CD4-positive, alpha-beta T cell treated with Interferon alpha-2 for 1 hour (primary cell): Measurements from ENCODE around the gene GALNT18.

ENCODE experiments used
- DNase-seq, 2 donors: peaks; one replicate each; pipeline ENCODE4 v3.0.0-alpha.2; 2020 to 2022

GALNT18 gene

DNA sequence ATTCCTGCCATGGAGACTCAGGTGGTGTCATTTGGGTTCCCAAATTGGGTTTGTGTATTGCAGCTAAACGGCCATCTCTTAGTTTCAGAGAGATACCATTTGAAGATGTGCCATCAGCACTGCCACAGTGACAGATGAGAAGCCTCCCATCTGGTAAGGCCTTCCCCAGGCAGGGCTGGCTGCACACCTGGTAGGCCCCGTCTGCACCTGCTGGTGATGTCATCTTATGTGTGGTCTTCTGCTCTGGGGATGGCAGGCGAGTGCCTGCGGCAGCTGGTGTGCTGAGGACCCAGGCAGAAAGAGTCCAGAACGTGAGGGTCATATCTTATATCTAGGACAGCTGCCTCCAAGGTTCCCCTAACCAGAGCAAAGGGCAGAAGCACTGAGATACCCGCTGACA lies 369.4 kb downstream of the GALNT18 start:
- DNase-seq, result no peak

DNA sequence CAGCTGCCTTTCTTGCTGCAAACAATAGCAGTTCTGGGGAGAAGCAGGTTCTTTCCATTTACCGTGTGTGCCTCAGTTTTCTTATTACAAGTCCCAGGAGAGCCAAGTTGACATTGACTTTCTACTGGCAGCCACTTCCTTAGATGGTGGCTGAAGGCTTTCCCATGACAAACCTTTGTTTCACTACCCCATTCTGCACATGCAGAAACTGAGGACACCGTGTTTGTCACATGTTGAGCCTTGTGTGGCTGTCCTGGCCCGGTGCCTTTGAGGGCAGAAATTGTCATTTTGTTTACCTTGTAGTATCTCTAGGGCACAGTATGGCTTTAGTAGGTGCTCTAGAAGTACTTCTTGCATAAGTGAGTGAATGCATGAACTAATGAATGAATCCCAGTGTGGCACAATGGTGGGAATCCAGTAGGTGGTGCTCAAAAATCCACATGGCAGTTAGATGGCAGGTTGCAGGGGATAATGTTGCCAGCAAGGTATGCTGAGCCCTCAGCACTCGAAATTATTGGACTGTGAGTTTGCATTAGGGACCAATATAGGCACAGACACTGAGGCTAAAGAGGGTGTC lies 370.3 kb downstream of the GALNT18 start:
- no peak for DNase-seq

DNA sequence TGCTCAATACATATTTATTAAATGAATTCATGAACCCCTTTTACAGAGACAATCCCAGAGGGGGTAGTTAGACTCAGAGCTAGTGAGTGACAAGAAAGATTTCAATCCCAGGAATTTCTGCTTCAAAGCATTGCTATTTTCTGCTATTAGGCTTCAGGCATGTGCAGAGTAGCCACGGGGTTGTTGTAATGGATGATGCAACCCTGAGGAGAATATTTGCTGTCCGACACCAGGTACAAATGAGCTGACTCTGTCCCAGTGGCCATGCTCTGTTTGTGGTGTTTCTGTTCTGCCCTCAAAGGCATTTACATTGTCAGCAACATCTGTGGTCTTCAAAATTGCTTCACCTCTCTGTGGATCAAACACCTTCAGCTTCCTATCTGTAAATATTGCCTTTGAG lies 371.3 kb downstream of the GALNT18 start:
- no peak for DNase-seq

- DNase-seq, result no peak
Observed at GRCh38 chr11:11247576-11247975, 374.2 kb downstream of the GALNT18 start.

DNA sequence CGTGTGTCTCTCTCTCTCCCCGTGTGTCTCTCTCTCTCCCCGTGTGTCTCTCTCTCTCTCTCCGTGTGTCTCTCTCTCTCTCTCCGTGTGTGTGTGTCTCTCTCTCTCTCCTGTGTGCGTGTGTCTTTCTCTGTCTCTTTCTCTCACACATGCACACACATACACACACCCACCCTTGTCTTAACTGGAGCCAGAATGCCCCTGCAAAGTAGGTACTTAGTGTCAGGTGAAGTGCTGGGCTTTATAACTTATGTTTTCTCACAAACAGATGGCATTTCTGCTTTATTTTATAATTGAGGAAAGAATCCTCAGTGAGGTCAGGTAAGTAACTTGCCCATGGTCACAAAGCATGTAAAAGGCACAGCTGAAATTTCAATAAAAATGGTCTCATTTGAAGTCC lies 374.7 kb downstream of the GALNT18 start:
- no peak for DNase-seq

- DNase-seq, result no peak
Observed at GRCh38 chr11:11246166-11246565, 375.6 kb downstream of the GALNT18 start.

DNA sequence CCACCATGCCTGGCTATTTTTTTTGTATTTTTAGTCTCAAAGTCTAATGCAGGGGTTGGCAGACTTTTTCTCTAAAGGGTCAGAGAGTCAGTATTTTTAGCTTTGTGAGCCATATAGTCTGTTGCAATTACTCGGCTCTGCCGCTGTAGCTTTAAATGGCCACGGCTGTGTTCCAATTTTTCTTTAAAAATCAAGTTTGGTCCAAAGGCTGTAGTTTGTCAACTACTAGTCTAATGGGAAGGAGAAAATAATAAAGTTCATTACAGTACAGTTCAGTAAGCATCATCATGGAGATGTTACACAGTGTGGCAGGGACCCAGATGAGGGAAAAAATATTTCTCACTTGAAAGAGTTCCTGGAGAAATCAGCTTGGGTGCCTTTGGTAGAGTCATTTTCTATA lies 376.4 kb downstream of the GALNT18 start:
- DNase-seq, result no peak

DNA sequence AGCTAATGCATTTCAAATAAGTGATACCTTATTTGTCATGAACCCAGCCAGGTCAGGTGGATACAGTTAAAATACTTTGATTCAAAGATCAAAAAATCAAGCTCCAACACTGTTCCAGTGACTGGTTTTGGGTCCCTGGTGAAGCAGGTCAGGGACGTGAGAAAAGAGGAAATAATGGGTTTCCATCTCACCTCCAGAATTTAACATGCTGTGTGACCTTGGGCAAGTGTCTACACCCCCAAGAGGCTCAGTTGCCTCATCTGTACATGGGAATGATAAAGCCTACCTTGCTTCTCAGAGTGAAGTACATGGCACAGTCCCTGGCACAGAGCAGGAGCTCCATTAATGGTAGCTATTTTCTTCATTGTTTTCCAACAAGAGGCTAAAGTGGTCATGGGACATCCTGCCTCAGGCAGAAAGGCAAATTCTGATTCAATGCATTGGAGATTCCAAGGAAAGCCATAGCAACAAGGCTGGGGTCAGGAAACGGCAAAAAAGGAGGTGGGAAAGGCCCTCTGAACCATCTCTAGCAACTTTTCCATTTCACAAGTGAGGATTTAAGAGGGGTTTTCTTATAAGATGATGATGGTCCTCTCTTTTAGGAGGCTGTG lies 377.2 kb downstream of the GALNT18 start:
- DNase-seq, result no peak

- DNase-seq, result peak; percentile 23 to 69
Observed at GRCh38 chr11:11243590-11244469, 378.0 kb downstream of the GALNT18 start.

DNA sequence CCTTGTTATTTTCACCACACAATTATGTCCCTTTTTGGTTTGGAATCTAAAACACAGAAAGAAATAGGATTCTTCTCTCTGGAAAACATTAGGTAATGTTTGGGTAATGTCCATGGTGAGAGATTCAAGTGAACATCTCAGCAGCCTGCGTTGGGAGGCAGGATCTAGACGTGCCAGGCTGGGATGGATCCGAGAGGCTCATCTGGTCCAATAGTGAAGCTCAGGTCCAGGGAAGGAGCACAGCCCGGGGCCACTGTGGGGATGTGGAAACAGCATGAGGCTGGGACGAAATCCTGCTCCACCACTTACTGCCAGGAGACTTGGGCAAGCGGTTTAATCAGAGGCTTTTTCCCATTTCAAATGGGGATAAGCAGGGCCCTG lies 378.6 kb downstream of the GALNT18 start:
- no peak for DNase-seq

DNA sequence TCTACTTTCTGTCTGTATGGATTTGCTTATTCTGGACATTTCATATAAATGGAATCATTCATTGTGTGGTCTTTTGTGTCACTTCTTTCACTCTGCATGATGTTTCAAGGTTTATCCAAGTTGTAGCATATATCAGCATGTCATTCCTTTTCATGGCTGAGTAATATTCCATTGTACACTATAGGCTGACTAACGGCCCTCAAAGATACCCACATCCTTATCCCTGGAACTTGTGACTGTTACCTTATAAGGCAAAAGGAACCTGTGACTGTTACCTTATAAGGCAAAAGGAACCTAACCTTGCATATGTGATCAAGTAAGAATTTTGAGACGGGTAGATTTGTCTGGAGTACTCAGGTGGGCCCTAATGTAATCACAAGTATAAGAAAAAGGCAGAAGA lies 380.5 kb downstream of the GALNT18 start:
- DNase-seq, result no peak

DNA sequence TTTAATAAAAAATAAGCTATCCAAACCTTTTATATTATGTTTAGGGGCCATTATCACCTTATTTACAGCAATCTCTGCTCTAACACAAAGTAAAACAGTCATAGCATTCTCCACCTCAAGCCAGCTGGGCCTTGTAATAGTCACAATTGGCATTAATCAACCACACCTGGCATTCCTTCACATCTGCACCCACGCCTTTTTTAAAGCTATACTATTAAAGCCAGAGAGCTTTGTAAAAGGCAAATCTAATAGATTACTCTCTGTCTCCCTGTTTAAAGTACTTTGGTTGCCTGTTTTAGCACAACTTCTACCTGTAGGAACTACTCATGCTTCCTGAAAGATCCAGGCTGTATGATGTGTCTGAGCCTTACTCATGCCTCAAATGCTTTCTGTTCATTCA lies 381.8 kb downstream of the GALNT18 start:
- no peak for DNase-seq

DNA sequence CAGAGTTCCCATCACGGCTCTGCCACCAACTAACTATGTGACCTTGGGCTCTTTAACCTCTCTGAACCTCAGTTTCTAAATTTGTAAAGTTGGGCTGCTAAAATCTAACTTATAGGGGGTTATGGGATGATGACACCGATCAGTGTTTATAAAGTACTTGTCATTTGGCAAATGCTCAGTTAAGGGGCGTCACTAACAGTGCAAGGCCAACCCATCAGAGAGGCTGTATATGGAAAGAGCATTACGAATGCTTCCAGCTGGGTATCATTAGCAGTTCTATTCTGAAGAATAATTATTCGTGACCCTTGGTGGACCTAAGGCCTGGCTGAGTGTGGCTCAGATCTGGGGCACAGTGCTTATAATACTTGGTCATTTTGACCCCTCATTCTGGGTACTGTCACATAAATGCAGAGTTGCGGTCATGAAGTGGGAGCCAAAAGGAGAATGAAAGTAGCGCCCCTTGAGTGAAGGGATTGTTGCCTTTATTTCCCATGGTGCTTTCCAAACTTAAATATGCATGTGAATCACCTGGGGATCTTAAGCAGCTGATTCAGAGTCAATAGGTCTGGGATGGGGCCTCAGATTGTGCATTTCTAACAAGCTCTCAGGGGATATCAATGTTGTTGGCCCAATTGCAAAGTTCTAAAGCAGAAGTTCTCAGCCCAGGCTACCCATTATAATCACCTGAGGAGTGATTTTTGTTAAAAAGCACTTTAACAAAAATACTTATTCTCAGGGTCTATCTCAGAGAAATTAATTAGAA lies 384.6 kb downstream of the GALNT18 start:
- no peak for DNase-seq

GRCh38 chr11:11236498-11237059 lies 385.2 kb downstream of the GALNT18 start:
- DNase-seq, result no peak

GRCh38 chr11:11231763-11232162 lies 390.0 kb downstream of the GALNT18 start:
- DNase-seq, result no peak

- DNase-seq, result peak in 1 of 2 donors; percentile 13
Observed at GRCh38 chr11:11230802-11231562, 390.8 kb downstream of the GALNT18 start.

DNA sequence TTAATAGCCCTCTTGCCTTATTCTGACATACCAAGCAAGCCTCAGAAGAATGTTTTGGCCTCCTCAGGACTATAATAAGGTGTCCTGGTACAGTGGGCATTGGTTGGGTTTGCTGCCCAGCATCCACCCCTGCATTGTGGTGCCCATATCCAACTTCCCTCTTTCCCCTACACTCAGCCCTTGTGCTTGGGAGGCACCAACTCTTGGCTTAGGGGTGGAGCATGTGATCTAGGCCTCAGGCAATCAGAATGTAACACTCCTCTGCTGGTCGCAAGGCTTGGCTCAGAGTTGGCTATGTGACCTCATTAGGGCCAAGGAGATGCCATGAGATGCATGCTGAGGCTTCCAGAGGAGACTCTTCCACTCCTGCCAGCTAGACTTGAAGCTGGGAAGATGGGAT lies 391.7 kb downstream of the GALNT18 start:
- no peak for DNase-seq

DNA sequence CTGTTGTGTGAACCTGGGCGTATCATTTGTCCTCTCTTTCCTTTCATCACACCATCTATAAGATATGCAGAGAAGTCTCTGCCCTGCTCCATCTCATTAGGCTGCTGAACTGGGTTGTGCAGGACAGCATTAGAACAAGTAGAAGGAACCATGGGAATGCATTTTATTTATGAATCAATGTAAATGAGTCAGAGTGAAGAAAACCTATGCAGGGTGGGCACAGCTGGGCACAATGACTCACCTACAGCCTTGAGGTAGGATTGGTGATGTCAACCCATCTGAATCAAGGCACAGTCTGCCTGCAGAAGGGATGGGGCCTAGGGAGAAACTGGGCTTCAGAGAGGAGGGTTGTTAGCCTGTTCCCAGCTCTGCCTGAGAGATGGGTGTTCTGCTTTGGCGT lies 392.2 kb downstream of the GALNT18 start:
- no peak for DNase-seq

DNA sequence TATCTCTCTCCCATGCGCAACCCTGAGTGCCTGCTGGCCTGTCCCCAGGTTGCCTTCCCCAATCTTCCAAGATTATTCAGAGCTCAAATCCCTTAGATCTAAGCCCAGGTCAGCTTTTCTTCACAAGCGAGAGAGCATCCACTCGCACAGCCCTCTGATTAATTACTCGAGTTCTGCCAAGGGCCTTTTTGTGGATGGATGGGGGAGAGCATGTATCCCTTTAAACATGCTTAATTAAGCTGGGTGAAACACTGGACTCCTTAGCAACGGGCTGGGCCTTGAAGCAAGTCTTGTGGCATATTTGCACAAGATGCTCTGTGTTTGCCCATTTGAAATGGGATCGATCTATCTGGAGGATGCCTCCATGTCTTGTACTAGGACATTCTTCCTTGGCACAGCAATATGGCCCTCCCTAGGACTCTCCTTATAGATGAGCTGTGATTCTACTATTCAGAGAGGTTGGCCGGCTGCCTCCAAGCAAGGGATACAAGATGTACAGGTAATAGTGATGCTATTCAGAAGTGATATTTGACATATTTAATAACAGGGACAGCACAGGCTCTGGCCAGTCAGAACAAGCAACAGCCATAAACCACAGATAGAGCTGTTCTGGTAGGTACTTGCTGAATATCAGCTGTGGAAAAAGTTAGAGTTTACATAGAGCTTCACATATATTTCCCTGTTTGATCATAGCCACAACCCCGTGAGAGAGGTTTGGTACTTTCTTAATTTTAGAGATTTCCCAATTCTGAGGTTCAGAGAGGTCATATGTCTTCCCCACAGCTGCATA lies 394.3 kb downstream of the GALNT18 start:
- no peak for DNase-seq
